ENCODE measurements around the gene SEL1L.
"Not testable (repeated sequence)": the region's sequence is repeated elsewhere in the genome, so short reads cannot be mapped to it uniquely, and the experiment has no call there.

SEL1L gene

DNA sequence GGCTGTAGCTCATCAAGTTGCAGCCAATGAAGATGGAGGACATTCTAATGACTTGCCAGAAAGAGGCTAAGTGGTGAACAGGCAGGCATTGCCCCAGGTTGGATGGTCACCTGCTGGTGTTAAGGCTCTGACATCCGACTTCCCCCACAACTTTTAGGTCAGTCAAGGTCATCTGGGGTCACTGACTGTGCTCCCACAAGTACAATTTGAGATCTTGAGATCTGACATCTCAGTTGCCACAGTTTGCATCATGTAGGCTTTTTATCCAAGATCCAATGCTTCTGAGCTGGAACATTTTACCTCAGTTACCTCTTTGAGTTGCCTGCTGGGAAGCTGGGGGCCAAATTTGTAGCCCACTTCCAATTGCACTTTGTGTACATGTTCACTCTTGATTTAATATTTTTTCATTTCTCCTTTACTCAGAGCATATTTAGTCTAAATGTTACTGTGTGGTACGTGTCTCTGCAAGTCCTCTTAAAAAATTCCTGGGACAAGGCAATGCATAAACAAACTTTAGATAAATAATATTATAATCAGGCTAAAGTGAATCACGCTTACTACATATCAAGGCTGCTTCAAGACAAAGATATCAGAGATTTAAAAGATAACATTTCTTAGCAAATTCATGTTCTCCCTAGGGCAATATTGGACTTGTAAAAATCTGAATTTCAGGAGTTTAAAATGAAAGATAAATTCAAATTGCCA is 61.4 kb downstream of the SEL1L start:
- DNase-seq = no peak

DNA sequence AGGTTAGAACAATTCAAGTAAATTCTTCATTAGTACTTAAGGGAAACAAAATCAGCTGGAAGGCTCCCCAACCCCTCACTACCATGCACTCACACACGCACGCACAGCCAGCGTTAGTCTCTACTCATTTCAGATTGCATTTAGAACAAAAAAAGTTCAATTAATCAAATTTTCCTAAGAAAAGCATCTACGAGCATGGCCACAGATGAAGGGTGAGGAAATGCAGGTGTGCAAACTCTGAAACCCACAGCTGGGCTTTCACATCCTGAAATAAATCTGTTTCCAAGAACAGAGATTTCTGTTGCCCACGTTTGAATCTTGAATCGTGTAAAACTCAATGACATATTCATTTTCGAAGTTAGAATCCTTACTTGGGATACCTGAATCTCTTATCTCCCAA is 62.6 kb downstream of the SEL1L start:
- no peak for DNase-seq

DNA sequence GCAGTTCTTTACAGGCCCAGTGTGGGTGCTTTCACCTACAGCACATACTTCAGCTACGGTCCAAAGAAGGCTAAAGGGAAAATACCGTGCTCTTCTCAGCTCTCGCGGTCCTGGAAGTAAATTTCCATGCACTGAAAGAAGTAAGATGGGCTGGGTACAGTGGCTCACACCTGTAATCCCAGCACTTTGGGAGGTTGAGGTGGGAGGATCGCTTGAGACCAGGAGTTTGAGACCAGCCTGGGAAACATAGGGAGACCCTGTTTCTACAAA is 63.2 kb downstream of the SEL1L start:
- DNase-seq = not testable (repeated sequence)

DNA sequence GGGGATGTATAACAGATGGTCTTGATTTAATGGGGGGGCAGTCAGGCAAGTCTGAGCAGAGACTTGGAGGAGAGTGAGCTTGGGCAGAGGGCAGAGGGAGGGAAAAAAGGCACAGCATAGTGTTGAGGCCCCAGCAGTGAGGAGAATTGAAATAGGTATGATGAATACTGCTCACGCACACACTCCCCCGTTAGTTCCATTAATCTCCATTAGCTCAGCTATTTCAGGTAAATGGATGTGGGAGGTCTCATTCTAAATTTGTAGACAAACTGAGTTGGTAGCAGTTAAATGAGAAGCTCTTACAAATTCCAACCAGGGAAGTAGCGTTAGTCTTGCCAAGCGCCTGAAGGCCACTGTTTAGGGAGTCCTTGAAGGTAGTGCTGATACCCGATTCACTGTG is 66.8 kb downstream of the SEL1L start:
- no peak for DNase-seq

DNA sequence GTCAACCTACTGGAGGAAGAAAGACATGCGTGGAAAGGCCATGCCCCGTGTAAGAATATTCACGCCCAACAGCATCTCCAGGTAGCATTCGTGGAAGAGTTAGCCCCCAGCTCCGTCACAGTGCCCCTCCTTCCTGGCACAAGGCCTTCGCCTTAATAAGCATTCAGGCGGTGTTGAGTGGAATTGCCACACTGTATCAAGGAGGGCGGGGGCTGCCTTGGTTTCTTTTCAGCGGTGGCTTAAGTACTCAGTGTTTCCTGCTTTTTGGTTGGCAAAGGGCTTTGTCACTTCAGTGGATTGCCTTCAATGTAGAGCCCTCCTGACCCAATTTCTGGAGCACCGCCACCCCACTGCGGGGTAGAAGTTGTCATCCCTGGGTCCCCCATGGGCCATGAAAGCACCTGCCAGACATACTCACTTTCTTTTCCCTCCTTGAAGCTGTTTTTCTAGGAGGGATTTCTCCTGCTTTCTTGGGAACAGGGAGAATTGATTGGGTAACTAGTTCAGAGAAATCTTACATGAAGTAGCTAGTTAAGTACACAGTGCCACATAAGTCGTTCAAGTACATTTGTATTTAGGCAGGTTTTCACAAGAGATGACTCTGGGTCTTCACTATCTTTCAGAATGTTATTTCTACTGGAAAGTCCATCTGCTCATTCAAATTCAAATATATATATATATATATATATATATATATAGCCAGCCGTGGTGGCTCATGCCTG is 68.0 kb downstream of the SEL1L start:
- no peak for DNase-seq

DNA sequence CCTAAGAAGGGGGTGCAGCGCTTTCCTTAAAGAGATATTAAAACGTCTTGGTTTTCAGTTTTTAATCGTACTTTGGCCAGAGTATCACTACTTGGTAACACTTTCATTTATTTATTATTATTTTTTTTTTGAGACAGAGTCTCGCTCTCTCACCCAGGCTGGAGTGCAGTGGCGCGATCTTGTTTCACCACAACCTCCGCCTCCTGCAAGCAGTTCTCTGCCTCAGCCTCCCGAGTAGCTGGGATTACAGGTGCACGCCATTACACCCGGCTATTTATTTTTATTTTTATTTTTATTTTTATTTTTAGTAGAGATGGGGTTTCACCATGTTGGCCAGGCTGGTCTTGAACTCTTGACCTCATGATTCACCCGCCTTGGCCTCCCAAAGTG is 68.7 kb downstream of the SEL1L start:
- DNase-seq = not testable (repeated sequence)

DNA sequence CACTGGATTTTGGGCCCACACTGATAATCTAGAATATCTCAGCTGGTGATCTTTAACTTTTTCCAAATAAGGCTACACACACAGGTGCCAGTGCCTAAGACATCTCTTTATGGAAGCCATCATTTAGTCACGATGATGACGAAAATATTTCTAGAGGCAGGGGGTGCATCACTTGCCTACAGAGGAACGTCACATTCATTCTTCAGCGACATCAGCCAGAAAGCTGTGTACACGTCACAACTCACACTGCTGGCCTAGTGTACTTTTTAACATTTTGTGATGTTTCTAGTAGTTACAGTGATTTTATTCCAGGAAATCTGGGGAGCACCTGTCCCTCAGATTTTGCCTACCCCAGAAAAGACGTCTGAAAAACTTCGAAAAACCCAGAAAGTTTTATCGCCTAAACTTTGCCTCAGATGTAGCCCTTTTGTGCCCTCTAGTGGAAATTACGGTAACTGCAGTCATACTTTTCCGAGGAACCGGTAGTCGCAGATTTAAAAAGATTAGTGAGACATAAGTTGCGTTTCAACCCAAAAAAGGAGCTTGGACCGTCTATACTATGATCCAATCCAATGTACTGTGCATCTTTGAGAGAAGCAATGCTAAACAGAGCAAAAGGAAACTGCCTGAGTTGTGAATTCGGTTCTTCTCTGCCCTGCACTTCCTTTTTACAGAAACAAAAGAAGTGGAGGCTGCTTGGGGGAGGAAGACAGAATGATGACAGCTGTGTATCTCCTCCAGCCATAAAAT is 69.2 kb downstream of the SEL1L start:
- no peak for DNase-seq

DNA sequence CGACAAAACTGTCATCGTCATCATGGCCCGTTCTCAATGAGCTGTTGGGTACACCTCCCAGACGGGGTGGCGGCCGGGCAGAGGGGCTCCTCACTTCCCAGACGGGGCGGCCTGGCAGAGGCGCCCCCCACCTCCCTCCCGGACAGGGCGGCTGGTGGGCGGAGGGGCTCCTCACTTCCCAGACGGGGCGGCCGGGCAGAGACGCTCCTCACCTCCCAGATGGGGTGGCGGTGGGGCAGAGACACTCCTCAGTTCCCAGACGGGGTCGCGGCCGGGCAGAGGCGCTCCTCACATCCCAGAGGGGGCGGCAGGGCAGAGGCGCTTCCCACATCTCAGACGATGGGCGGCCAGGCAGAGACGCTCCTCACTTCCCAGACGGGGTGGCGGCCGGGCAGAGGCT is 71.3 kb downstream of the SEL1L start:
- DNase-seq = not testable (repeated sequence)

DNA sequence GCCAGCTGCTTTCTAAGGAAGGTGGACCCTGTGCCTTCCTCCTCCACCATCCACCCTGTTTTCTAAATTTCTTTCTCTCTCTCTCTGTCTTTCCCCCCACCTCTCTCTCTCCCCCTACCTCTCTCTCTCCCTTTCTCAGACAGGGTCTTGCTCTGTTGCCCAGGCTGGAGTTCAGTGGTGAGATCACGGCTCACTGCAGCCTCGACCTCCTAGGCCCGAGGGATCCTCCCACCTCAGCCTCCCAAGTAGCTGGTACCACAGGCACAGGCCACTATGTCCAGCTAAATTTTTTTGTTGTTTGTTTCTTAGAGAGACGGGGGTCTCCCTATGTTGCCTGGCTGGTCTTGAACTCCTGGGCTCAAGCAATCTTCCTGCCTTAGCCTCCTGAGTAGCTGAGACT is 73.7 kb downstream of the SEL1L start:
- DNase-seq = no peak

DNA sequence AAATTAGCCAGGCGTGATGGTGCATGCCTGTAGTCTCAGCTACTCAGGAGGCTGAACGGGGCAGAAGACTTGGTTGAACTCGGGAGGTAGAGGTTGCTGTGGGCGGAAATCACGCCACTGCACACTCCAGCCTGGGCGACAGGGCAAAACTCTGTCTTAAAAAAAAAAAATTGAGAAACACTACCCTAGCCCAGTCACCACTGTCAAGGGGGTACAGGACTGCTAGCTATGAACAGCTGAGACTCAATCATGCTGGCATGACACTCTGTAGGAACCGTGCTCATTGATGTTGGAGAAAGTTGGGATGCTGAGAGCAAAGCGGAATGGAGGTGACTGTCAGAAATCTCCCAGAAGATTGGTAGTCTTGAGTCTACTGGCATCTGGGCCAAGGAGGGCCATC is 75.3 kb downstream of the SEL1L start:
- DNase-seq = no peak

DNA sequence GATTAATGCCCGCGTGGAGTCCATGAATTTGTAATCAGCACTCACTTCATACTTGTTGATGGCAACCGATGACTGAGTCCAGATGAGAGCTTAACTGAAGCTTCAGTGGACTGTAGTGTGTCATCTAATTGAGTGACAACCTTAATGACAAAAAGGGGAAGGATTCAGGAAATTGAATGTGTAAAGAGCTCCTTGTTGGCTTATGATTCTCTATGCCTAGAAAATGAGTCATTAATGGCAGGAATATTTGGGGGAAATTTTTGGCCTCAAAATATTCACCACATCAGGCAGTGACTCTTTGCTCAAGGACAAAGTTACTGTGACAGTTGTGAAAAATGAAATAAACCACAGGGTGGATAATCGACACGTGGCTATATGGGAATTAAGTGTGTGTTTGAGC is 78.3 kb downstream of the SEL1L start:
- DNase-seq = no peak

DNA sequence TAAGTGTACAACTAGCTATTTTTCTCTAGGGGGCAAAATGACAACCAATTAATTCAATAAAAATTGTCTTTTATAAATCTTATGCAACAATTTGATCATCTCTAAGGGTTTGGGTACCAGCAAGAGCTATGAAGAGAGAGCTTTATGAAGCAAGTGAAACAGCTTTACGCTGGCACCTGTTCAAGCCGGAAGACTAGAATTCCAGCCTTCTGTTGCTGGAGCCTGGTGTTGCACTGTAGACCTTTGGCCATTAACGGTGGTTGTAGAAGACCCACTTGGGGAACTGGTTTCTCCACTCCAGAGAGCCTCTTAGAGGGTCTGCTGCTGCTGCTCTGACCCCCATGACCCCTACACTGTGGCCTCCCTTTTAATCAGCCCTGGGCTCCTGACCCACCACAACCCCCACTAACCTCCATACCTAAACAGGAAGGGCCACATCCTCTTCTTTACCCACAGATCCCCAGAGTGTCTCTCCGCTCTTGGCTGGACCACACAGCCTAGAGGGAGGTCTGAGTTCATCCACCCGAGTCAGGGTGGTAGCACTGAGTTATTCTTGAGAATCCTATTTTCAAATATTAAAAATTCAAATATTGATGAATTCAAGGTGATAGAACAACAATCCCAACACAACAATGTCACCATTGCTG is 79.0 kb downstream of the SEL1L start:
- no peak for DNase-seq

DNA sequence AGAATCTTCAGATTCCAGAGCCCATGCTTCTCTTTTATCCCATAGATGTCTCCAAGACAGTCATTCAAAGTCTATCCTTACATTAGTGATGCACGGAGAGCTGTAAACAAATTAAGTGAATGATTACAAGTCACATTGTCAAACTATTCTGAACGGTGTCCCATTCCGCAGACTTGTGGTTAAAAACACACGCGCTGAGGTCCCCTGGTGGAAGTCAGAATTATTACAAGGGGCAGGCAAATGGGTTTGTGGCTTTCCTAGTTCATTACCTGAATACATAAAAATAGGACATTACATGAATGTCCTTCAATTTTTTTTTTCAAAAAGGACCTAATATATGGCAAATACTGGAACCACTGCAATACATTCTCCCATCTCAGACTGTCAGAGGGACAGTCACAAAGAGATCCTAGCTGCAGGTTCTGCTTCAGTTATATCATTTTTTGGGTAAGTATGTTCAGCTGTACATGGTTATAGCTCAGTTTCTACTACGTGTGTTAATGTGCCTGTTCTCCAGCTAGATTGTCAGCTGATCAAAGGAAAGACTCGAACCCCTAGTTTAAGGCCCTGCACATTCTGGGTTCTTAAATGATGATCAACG is 80.4 kb downstream of the SEL1L start:
- DNase-seq = no peak

DNA sequence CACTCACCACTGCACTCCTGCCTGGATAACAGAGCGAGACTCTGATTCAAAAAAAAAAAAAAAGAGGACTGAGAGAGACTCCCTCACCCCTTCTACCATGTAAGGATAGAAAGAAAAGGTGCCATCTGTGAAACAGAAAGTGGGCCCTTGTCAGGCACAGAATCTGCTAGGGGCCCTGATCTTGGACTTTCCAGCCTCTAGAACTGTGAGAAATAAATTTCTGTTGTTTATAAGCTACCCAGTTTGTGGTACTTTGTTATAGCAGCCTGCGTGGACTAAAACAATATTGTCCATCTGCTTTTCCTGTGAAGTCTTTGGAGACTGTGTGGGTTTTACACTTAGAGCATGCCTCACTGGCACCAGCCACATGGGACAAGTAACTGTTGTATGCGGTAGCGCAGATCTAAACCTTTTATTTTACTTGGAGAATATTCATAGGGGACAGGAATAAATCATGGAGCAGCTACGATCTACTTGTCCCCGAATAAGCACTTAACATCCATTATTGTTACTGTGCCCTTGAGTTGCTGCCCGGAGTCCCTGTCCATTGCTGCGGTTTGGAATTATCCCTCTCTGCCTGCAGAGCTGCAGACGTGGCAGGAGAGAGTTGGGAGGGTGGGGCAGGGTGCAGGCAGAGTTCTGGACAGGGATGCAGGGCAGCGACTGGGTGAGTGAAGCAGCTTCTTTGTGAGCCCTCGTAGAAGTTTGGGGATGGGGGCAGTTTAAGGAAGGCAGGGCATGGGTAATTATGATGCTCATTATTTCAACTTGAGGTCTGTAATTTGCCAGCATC is 81.1 kb downstream of the SEL1L start:
- no peak for DNase-seq

DNA sequence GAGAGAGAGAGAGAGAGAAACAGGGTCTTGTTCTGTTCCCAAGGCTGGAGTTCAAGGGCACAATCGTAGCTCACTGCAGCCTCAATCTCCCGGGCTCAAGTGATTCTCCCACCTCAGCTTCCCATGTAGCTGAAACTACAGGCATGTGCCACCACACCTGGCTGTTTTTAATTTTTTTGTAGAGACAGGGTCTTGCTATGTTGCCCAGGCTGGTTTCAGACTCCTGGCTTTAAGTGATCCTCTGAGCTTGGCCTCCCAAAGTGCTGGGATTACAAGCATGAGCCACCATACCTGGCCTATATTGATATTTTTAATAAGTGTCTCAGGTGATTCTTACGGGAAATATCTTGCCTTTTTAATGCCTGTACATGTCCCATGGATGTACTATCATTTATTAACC is 82.7 kb downstream of the SEL1L start:
- DNase-seq = no peak

DNA sequence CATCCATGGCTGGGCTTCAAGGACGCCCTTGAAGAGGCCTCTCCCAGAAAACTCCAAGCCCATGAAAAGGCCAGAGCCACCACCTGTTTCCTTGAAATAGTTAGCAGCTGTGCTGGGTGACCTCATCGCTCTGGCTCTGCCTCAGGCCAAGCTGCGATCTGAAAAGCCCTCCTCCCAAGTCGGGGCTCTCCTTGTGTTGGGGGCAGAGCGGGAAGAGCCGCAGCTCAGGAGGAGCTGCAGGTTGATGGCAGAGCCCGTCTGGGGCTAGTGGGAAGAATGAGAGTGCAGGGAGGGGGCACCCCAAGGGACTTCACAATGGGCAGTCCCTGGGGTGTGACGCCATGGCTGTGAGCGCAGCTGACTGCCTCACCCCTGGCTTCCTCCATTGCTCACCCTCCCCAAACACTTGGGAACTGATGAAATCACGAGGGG is 83.5 kb downstream of the SEL1L start:
- no peak for DNase-seq

DNA sequence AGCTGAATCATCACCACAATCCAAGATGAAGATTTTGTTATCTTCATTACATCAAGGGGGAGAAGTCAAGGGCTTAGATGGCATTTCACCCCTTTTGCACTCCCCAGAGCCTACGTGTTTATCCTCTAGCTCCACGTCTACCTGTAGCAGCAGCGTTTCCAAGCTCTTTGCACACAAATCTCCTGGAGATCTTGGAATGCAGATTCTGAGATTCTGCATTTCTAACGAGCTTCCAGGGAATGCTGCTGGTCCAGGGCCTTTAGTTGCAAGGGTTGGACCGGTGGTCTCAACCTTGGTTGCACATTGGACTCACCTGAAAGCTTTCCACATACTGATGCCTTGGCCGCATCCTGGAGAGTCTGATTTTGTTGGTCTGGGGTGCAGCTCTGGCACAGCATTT is 84.1 kb downstream of the SEL1L start:
- DNase-seq = no peak

DNA sequence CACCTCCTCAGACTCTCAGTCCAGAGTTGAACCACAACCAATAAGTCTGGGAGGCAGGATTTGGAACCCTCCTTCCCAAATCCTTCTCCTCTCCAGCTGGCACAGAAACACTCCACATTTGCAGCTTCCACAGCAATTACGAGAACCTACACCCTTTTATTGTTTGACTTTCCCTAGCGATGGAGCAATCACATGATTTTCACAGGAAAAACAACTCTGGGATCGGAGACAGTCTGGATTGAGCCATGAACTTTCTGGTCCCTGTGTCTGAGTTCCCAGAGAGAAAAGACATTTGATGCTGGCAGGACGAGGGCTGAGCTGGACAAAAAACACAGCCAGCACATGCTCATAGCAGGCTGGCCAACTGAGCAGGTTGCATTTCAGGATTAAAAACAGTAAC is 84.5 kb downstream of the SEL1L start:
- no peak for DNase-seq

DNA sequence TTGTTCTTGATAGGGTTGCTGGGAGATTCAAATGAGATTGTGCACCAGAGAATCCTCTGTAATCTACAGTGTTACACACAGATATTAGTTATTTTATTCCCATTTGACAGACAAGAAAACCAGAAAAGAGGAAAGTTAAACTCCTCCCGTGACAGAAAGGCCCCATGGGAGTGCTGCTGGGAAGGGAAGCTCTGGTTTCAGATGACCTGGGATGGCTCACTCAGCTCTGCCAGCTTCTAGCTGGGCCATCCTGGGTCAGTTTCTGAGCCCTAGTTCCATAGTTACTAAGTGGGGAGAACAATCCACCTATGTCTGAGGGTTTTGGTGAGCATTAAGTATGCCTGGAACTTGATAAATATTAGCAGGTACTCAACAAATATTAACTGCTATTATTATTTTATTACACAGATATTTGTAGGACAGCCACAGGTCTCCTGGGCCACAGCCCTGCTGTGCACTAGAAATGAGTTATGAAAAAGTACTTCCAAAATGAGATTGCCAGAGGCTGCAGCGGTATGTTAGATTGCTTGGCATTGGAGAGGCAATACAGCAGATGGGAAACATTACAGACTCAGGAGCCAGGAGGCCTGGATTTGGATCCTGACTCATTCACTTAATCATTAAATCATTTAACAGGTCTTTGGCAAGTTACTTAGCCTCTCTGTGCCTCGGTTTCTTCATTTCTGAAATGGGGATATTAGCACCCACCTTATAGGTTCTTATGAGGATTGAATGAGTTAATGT is 86.5 kb downstream of the SEL1L start:
- no peak for DNase-seq

DNA sequence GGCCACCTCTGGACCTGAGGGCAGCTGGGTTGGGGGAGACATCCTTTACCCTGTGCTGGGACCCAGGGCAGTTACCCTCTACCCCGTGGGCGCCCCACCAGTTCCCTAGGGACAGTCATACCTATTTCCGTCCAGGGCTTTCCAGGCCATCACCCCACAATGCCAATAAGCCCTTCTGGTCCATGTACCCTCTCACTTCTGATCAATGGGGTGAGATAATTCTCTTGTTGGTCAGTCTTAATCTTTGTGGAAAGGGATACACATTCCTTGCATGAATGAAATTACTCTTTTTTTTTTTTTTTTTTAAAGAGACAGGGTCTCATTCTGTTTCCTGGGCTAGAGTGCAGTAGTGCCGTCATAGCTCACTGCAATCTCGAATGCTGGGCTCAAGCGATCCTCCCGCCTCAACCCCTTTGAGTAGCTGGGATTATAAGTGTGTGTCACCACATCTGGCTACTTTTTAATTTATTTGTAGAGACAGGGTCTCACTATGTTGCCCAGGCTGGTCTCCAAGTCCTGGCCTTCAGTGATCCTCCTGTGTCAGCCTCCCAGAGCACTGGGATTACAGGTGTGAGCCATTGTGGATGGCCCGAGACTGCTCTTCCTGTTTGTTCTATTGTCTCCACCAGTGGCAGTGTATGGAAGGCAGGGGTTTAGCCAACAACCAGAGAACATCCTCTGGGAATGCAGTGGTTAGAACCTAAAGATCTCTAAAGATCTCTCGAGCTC is 87.2 kb downstream of the SEL1L start:
- DNase-seq = no peak

DNA sequence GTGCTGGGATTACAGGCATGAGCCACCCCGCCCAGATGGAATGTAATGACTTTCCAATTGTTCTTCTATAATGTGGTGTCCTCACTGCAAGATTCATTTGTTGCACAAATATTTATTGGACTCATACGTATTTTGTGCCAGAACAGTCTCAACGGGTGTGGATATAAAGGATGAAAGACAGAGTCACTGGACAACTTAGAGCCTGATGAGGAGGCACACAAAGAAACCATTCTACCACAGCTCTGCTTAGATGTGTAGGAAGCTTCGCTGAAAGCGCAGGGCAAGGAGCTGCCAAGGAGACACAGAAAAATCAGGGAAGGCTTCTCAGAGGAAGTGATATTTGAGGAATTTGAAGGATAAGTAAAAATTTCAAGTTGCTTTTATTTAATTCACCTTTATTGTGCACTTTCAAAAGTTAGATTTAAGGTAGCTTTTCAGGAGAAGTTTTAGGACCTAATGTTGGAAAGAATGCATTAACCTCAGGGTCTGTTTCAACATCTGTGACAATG is 92.0 kb downstream of the SEL1L start:
- DNase-seq = no peak

All from 8988T (cell line).